Neural progenitor cell (in vitro differentiated cells): ENCODE measurements around the gene PILRA. TPM values are rescaled to one million over a fixed set of nuclear protein-coding genes. Genes with fewer than 3 reads are reported as not detected.
"Not testable (repeated sequence)": the region's sequence is repeated elsewhere in the genome, so short reads cannot be mapped to it uniquely, and the experiment has no call there.

Experiments
- DNase-seq: peaks from one replicate; pipeline ENCODE4 v3.0.0-alpha.2; 2016; ENCODE audit warnings: low spot score
- H2AFZ ChIP-seq: fragments of 200-600 bp; sonication (generic); replicated peaks from 2 replicates; pipeline ENCODE4 v1.6.1; 2016; ENCODE audit warnings: antibody characterized with exemption
- H3F3A ChIP-seq: fragments of 200-600 bp; sonication (generic); 2 replicates; pipeline ENCODE4 v1.6.1; 2016; ENCODE audit warnings: antibody characterized with exemption, low read depth
- H3K27ac ChIP-seq: fragments of 200-600 bp; sonication (generic); 2 replicates; pipeline ENCODE4 v1.5.1; 2016; ENCODE audit warnings: mild to moderate bottlenecking
- H3K27me3 ChIP-seq: fragments of 200-600 bp; sonication (generic); 2 replicates; pipeline ENCODE4 v1.6.1; 2016; ENCODE audit warnings: mild to moderate bottlenecking, moderate library complexity
- H3K36me3 ChIP-seq: fragments of 200-600 bp; sonication (generic); 2 replicates; pipeline ENCODE4 v1.5.1; 2016
- H3K4me1 ChIP-seq: fragments of 200-600 bp; sonication (generic); 2 replicates; pipeline ENCODE4 v1.6.1; 2016; ENCODE audit warnings: mixed run types
- H3K4me2 ChIP-seq: fragments of 200-600 bp; sonication (generic); 2 replicates; pipeline ENCODE4 v1.6.1; 2016
- H3K4me3 ChIP-seq: fragments of 200-600 bp; sonication (generic); 2 replicates; pipeline ENCODE4 v1.5.1; 2016
- H3K79me2 ChIP-seq: fragments of 200-600 bp; sonication (generic); 2 replicates; pipeline ENCODE4 v1.6.1; 2016; ENCODE audit warnings: low read depth
- H3K9ac ChIP-seq: fragments of 200-600 bp; sonication (generic); 2 replicates; pipeline ENCODE4 v1.6.1; 2016
- H3K9me3 ChIP-seq: fragments of 200-600 bp; sonication (generic); 2 replicates; pipeline ENCODE4 v1.5.1; 2016; ENCODE audit warnings: low read depth
- H4K20me1 ChIP-seq: fragments of 200-600 bp; sonication (generic); 2 replicates; pipeline ENCODE4 v1.6.1; 2016; ENCODE audit warnings: low read depth
- H3K27ac Mint-ChIP-seq: 3 replicates; pipeline ENCODE4 v1.8.0; 2021; ENCODE audit warnings: mixed read lengths
- H3K27me3 Mint-ChIP-seq: 2 replicates; pipeline ENCODE4 v1.8.0; 2022; ENCODE audit warnings: low read depth, mild to moderate bottlenecking, inconsistent platforms, moderate library complexity, mixed read lengths; ENCODE audit not compliant: insufficient read depth
- H3K36me3 Mint-ChIP-seq: 3 replicates; pipeline ENCODE4 v1.8.0; 2021; ENCODE audit warnings: mixed read lengths
- H3K4me1 Mint-ChIP-seq: 3 replicates; pipeline ENCODE4 v1.8.0; 2021; ENCODE audit warnings: mixed read lengths
- H3K4me3 Mint-ChIP-seq: 3 replicates; pipeline ENCODE4 v1.8.0; 2021; ENCODE audit warnings: mild to moderate bottlenecking, moderate library complexity, mixed read lengths
- H3K9me3 Mint-ChIP-seq: 3 replicates; pipeline ENCODE4 v1.8.0; 2020; ENCODE audit warnings: mixed read lengths
- CTCF ChIP-seq: fragments of 200-600 bp; sonication (generic); IDR thresholded peaks from 2 replicates; pipeline ENCODE4 v1.5.1; 2017; ENCODE audit warnings: antibody characterized with exemption, mild to moderate bottlenecking
- EZH2 ChIP-seq: fragments of 200-600 bp; sonication (generic); IDR thresholded peaks from 2 replicates; pipeline ENCODE4 v1.6.1; 2017; ENCODE audit warnings: antibody characterized with exemption, mild to moderate bottlenecking, moderate library complexity
- EZH2phosphoT487 ChIP-seq: fragments of 200-600 bp; sonication (generic); IDR thresholded peaks from 2 replicates; pipeline ENCODE4 v1.6.1; 2017; ENCODE audit warnings: antibody characterized with exemption
- total RNA-seq: library from RNA; depleted of rRNA; stranded (reverse); fragments of >200 nt; gene quantifications from 2 replicates; pipeline ENCODE4 v1.2.3, GENCODE V29; 2015; ENCODE audit warnings: low replicate concordance

PILRA gene
- total RNA-seq, 1 donor from 2014 or later: 6.7 TPM

GRCh38 chr7:100380196-100380595 is 6.9 kb downstream of the PILRA start:
- no peak overlapping the region for H3K4me3 Mint-ChIP-seq

GRCh38 chr7:100381531-100382233 is 8.4 kb downstream of the PILRA start:
- H3K36me3 ChIP-seq, H3K9me3 ChIP-seq, H3K4me1 Mint-ChIP-seq, H3K27ac ChIP-seq, H4K20me1 ChIP-seq, H3K4me2 ChIP-seq, H3K9me3 Mint-ChIP-seq, H3K9ac ChIP-seq, H2AFZ ChIP-seq, H3K27me3 ChIP-seq, H3K27ac Mint-ChIP-seq, H3K27me3 Mint-ChIP-seq, H3K4me3 ChIP-seq, H3K36me3 Mint-ChIP-seq, DNase-seq, H3K79me2 ChIP-seq, H3K4me1 ChIP-seq, H3K4me3 Mint-ChIP-seq, H3F3A ChIP-seq: not testable (repeated sequence)

More at GRCh38 chr7:100380196-100380595, 6.9 kb downstream of the PILRA start:
- peaks cover 2% of the 10 kb centered on the region for H3K27me3 Mint-ChIP-seq
- Histone ChIP-seq H3K4me2 (no peak overlapping the region), H3K79me2 (no peaks in the 10 kb centered on the region), H3K4me1 (no peaks in the 10 kb centered on the region), H3K27ac (no peak overlapping the region), H3K9ac (no peak overlapping the region), H3K4me3 (no peak overlapping the region), H4K20me1 (no peaks in the 10 kb centered on the region), H3K27me3 (no peaks in the 10 kb centered on the region), H3F3A (no peaks in the 10 kb centered on the region), H2AFZ (no peak overlapping the region), H3K9me3 (no peaks in the 10 kb centered on the region), H3K36me3 (no peaks in the 10 kb centered on the region)
- H3K9me3 Mint-ChIP-seq: no peaks in the 10 kb centered on the region
- no peaks in the 10 kb centered on the region for H3K4me1 Mint-ChIP-seq
- no peak overlapping the region for H3K27ac Mint-ChIP-seq
- TF ChIP-seq CTCF (no peak), EZH2 (no peak), EZH2phosphoT487 (no peak)
- no peak for DNase-seq
- peaks cover 1% of the 10 kb centered on the region for H3K36me3 Mint-ChIP-seq

- not testable (repeated sequence) for DNase-seq, H3K4me3 ChIP-seq
Measured at GRCh38 chr7:100382234-100382853, 9.1 kb downstream of the PILRA start.

GRCh38 chr7:100384628-100385294 is 11.5 kb downstream of the PILRA start:
- no peak overlapping the region for H3K27ac Mint-ChIP-seq
- peaks cover 2% of the 10 kb centered on the region for H3K27me3 Mint-ChIP-seq
- DNase-seq: no peak

More at GRCh38 chr7:100382234-100382853, 9.1 kb downstream of the PILRA start:
- H3K27ac Mint-ChIP-seq, H3K79me2 ChIP-seq, H3K27me3 Mint-ChIP-seq, H3K9ac ChIP-seq, H3K9me3 ChIP-seq, H3K4me3 Mint-ChIP-seq, H3K4me1 Mint-ChIP-seq, H3K4me1 ChIP-seq, H3K36me3 ChIP-seq, H3K27ac ChIP-seq, H3K27me3 ChIP-seq, H3K36me3 Mint-ChIP-seq, H3K4me2 ChIP-seq, H4K20me1 ChIP-seq, H3F3A ChIP-seq, H2AFZ ChIP-seq, H3K9me3 Mint-ChIP-seq: not testable (repeated sequence)

More at GRCh38 chr7:100384628-100385294, 11.5 kb downstream of the PILRA start:
- Mint-ChIP-seq H3K4me3 (no peak overlapping the region), H3K36me3 (no peaks in the 10 kb centered on the region), H3K4me1 (peaks cover 2% of the 10 kb centered on the region), H3K9me3 (no peaks in the 10 kb centered on the region)
- Histone ChIP-seq H4K20me1 (no peaks in the 10 kb centered on the region), H3K36me3 (no peaks in the 10 kb centered on the region), H2AFZ (no peak overlapping the region), H3K27me3 (no peaks in the 10 kb centered on the region), H3K4me3 (no peak overlapping the region), H3K79me2 (no peaks in the 10 kb centered on the region), H3K9ac (no peak overlapping the region), H3F3A (no peaks in the 10 kb centered on the region), H3K9me3 (no peaks in the 10 kb centered on the region), H3K4me1 (no peaks in the 10 kb centered on the region), H3K27ac (no peak overlapping the region), H3K4me2 (no peak overlapping the region)
- TF ChIP-seq CTCF (no peak), EZH2 (no peak), EZH2phosphoT487 (no peak)
